Measurements from ENCODE around the gene LETM1.
"Not testable (repeated sequence)": the region's sequence is repeated elsewhere in the genome, so short reads cannot be mapped to it uniquely, and the experiment has no call there.

Gene LETM1

GRCh38 chr4:1851575-1852410 is 4.2 kb downstream of the LETM1 start:
- no peak for DNase-seq (ENCODE audit: low spot score)

GRCh38 chr4:1851160-1851559 is 4.8 kb downstream of the LETM1 start:
- DNase-seq (ENCODE audit: low spot score), result no peak

DNA sequence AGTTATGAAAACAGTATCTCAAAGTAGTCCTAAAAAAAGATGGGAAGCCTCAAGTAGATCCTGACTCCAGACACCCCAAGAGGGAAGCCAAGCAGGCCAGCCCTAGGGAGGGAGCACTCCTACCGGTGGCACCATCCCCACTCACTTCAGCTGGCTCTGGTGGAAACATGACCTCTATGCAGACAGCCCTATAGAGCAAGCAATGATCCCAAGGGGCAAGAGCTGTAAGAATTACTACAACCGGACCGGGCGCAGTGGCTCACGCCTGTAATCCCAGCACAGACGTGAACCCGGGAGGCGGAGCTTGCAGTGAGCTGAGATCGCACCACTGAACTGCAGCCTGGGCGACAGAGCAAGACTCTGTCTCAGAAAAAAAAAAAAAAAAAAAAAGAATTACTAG is 5.7 kb downstream of the LETM1 start:
- no peak for DNase-seq (ENCODE audit: low spot score)

GRCh38 chr4:1846580-1846979 is 9.4 kb downstream of the LETM1 start:
- DNase-seq (ENCODE audit: low spot score), result no peak

DNA sequence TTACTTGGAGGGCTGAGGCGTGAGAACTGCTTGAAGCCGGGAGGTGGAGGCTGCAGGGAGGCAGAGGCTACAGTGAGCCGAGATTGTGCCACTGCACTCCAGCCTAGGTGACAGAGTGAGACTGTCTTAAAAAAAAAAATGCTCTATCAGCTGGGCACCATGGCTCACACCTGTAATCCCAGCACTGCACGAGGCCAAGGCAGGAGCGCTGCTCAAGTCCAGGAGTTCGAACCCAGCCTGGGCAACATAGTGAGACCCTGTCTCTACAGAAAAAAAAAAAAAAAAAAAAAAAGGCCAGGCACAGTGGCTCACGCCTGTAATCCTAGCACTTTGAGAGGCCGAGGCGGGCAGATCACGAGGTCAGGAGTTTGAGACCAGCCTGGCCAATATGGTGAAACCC is 11.3 kb downstream of the LETM1 start:
- DNase-seq (ENCODE audit: low spot score), result not testable (repeated sequence)

- DNase-seq (ENCODE audit: low spot score), result no peak
These were observed 12.1 kb downstream of the LETM1 start for GRCh38 chr4:1843852-1844251.

- DNase-seq (ENCODE audit: low spot score), result peak; percentile 92
These were observed 12.9 kb downstream of the LETM1 start for GRCh38 chr4:1842993-1843448.

DNA sequence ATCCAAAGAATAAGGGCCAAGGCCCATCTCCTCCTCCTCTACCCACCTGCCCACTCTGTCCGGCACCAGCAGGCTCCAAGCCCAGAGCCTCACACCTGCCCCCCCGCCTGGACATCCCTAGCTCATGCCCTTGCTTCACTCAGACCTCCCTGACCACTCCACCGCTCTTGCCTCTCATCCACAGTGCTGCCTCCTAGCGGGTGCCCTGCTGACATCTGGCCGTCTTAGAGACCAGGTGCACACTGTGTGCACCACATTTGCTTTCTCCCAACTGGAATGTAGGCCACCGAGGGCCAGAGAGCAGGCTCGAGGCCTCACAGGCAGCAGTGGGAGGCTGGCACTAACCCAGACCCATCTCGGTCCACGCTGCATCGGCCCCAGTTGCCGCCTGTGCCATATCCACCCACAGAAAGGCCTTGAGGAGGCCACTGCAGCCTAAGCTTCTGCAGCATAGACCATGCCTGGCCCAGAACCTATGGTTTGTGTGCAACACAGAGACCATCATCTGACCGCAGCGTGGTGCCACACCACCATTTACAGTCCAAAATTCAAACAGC is 13.5 kb downstream of the LETM1 start:
- no peak for DNase-seq (ENCODE audit: low spot score)

- DNase-seq (ENCODE audit: low spot score), result no peak
These were observed 14.1 kb downstream of the LETM1 start for GRCh38 chr4:1841887-1842210.

GRCh38 chr4:1841201-1841886 is 14.6 kb downstream of the LETM1 start:
- no peak for DNase-seq (ENCODE audit: low spot score)

GRCh38 chr4:1839282-1839681 is 16.7 kb downstream of the LETM1 start:
- DNase-seq (ENCODE audit: low spot score), result no peak

GRCh38 chr4:1837069-1837468 is 18.9 kb downstream of the LETM1 start:
- no peak for DNase-seq (ENCODE audit: low spot score)

DNA sequence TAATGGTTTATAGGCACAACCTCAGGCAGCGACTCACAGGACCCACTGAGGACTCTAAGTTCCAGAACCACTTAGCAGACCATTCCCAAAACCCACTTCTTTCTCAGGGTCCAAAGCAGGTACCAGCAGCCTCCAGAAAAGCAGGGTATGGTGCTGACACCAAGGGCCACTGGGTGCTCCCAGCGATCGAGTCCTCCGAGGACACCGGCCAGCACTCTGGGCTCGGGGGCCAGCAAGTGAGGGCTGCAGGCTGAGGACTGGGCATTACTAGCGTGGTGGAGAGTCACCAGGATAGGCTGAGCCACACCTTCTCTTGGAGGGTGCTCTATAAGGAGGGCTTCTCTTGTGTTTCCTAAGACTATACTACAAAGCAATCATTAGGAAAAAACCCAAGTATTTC is 19.3 kb downstream of the LETM1 start:
- DNase-seq (ENCODE audit: low spot score), result no peak

GRCh38 chr4:1835836-1836235 is 20.1 kb downstream of the LETM1 start:
- not testable (repeated sequence) for DNase-seq (ENCODE audit: low spot score)

DNA sequence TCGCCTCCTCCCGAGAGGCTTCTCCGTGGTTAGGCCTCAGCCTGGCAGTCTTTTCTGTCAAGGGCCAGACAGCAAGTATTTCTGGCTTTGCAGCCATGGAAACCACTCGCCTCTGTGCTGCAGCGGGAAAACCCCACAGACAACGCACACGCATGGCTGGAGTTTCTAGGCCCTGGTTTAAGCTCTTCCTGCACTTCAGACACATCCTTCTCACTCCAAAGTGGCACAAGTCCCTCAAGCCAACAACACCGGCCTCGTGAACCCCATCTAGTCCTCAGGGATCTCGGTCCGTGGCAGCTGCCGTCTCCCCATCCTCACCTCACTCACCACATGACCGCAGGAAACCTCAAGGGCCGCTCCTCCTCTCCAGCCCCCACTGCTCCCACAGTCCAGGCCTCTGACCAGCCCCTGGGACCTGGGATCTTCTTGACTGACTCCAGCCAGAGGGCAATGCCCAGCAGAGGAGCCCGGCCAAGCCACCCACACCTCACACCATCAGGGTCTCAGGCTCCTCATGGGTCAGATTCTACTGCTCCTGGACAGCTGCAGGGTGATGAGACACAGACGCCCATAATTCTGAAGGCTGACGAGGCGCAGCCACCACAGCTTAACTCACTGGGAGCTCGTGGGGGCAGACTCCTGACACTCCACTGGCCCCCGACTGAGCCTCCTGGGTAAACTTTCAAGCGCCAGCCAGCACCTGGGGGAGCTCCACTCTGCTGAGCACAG is 21.7 kb downstream of the LETM1 start:
- no peak for DNase-seq (ENCODE audit: low spot score)

- DNase-seq (ENCODE audit: low spot score), result no peak
These were observed 22.5 kb downstream of the LETM1 start for GRCh38 chr4:1833307-1834046.

DNA sequence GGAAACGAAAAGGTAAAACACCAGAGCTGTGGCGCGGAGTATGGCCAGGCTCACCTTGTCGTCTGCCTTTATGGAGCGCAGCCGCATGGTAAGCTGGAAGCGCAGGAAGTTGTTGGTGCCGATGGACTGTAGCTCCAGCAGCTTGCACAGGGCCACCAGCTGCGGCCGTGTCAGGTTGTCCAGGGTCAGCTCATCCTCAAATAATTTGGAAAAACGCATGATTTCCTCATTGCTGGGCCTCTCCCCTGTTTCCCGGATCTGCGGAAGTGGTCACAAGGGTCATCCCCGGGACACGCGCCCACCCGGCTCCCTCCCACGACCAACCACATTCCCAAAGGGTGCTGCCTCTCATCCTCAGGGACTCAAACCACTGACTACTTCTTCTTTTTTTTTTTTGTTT is 23.3 kb downstream of the LETM1 start:
- DNase-seq (ENCODE audit: low spot score), result no peak

DNA sequence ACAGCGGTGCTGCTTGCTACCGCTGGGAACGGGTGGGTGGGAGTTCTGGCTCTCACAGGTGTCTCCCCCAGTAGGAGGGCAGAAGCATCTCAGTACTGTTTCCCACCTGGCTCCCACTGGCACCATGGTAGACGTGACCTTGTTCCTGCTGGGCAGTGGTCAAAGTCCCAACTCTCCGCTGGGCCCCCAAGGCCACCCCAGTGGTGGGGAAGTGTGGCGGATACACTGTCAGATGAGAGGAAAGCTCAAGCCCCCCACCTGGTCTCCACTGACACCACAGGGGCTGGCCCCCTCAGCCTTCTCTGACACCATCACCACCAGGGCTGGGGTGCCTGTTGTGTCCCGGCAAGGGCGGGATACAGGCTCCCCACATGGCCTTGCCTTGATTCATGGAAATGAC is 24.6 kb downstream of the LETM1 start:
- no peak for DNase-seq (ENCODE audit: low spot score)

GRCh38 chr4:1830642-1831228 is 25.2 kb downstream of the LETM1 start:
- no peak for DNase-seq (ENCODE audit: low spot score)

DNA sequence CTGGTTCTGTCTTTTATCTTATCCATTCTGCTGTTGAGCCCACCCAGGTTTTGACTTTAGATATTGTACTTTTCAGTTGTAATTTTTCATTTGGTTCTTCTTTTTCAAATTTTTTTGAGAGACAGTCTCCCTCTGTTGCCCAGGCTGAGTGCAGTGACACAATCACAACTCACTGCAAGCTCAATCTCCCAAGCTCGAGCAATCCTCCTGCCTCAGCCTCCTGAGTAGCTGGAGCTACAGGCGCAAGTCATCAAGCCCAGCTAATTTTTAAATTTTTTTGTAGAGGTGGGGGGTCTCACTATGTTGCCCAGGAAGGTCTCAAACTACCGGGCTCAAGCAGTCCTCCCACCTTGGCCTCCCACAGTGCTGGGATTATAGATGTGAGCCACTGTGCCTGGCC is 25.7 kb downstream of the LETM1 start:
- no peak for DNase-seq (ENCODE audit: low spot score)

- no peak for DNase-seq (ENCODE audit: low spot score)
These were observed 29.2 kb downstream of the LETM1 start for GRCh38 chr4:1826531-1827350.

Data from AG08396 (cell line).